Right lobe of liver (tissue), 6 donors: ENCODE results near the gene SAP30BP. TPM values are rescaled to one million over a fixed set of nuclear protein-coding genes. Genes with fewer than 3 reads are reported as not detected.

ENCODE experiments used
- ATAC-seq, 4 donors: fragments of 200-7000 bp; cut with Tn5 transposase; one replicate each; pipeline ENCODE4 v1.9.1; 2020; ENCODE audit warnings: mild to moderate bottlenecking in 4 of 4, moderate library complexity in 4 of 4
- DNase-seq, 3 donors: peaks; one replicate each; pipeline ENCODE4 v3.0.0-alpha.2; 2020
- H3K27ac ChIP-seq, 3 donors: fragments of 200-600 bp; one replicate each; pipeline ENCODE4 v1.8.0; 2022
- H3K27me3 ChIP-seq, 2 donors: fragments of 200-600 bp; one replicate each; pipeline ENCODE4 v1.8.0; 2022
- H3K36me3 ChIP-seq, 4 donors: fragments of 200-600 bp; sonication (generic) in 1 of 4; one replicate each; pipeline versions ENCODE4 v1.5.1 to v1.8.0; 2017 to 2022; ENCODE audit warnings: control low read depth in 1 of 4
- H3K4me1 ChIP-seq, 4 donors: fragments of 200-600 bp; sonication (generic) in 1 of 4; one replicate each; pipeline versions ENCODE4 v1.5.1 to v1.8.0; 2017 to 2022; ENCODE audit warnings: control low read depth in 1 of 4
- H3K4me3 ChIP-seq, 3 donors: fragments of 200-600 bp; one replicate each; pipeline ENCODE4 v1.8.0; 2022
- H3K9me3 ChIP-seq, 4 donors: fragments of 200-600 bp; sonication (generic) in 1 of 4; one replicate each; pipeline versions ENCODE4 v1.5.1 to v1.8.0; 2017 to 2022; ENCODE audit warnings: control low read depth in 1 of 4
- POLR2A ChIP-seq: fragments of 450-650 bp; IDR thresholded peaks from one replicate; pipeline ENCODE4 v1.6.1; 2017; ENCODE audit warnings: antibody characterized with exemption, mild to moderate bottlenecking
- whole genome bisulfite sequencing: methylation state at CpG from one replicate; pipeline ENCODE4 v1.1.6; 2018; ENCODE audit warnings: low coverage, low lambda C conversion rate; ENCODE audit not compliant: insufficient coverage; ENCODE audit errors: missing lambda C conversion rate; 5-methylcytosine and 5-hydroxymethylcytosine counted together
- intact Hi-C, 2 donors: fragments of 100-400 bp; cut with DNase I; formaldehyde crosslinking; loops; one replicate each; pipeline versions ENCODE4 v1.11.2 to v1.14.1; 2022
- total RNA-seq, 6 experiments: library from RNA; depleted of rRNA in 2 of 6; stranded (reverse); fragments of >200 nt in 2 of 6; fragmentation: NEBNext Ultra II Directional in 3 of 6; extraction: Animal tissue kit (Norgen Biotek cat#: 25700) in 3 of 6; gene quantifications; one replicate each; pipeline versions ENCODE4 v1.1.0 to v1.2.4, GENCODE V29; 2016 to 2023
- TF ChIP-seq, protein P1 (sequence below), 4 donors: fragments of 200-600 bp in 3 of 4; fragments of 450-650 bp in 1 of 4; IDR thresholded peaks; one replicate each; pipeline versions ENCODE4 v1.5.1 to v1.8.0; 2016 to 2022; ENCODE audit warnings: antibody characterized with exemption in 4 of 4, mild to moderate bottlenecking in 2 of 4
- donor health status: DM: no; HTN: yes; CAD: no.
- donor health status: DM: no; HTN: no; CAD: no.
- donor health status: DM: no; HTN: no; CAD: no.
- donor health status: DM: no; HTN: yes; CAD: no.
- donor health status: DM: no; HTN: yes; CAD: no.

The SAP30BP gene
- total RNA-seq, 6 experiments from 2014 or later = 24.0 to 36.0 (median 27.0) TPM

DNA sequence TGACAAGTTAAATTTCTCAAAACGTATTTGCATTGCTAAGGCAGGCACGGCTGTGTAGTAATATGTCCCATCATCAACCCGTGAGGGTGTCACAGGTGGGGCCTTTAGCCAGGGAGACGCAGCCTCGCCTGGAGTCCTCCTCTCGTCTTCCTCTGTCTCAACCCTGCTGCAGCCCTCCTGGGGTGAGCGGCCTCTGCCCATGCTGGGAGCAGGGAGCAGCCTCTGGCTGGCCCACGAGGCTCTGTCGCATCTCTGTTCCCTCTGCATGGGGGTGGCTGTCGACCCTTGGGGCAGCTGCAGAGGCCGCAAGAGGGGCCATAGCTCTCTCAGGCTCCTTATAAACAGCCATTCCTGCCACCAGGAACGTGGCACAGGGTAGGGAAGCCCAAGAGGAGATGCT is 34.7 kb upstream of the SAP30BP start:
- no peak for ATAC-seq
- Histone ChIP-seq H3K27ac (no peak overlapping the region), H3K36me3 (no peaks in the 10 kb centered on the region), H3K27me3 (no peaks in the 10 kb centered on the region), H3K4me3 (no peak overlapping the region), H3K4me1 (peaks cover 0 to 19% (median 7%) of the 10 kb centered on the region in 4 donors), H3K9me3 (no peaks in the 10 kb centered on the region)
- DNase-seq = peak in 2 of 3 donors; percentile 18 to 51
- TF ChIP-seq, protein P1, sequence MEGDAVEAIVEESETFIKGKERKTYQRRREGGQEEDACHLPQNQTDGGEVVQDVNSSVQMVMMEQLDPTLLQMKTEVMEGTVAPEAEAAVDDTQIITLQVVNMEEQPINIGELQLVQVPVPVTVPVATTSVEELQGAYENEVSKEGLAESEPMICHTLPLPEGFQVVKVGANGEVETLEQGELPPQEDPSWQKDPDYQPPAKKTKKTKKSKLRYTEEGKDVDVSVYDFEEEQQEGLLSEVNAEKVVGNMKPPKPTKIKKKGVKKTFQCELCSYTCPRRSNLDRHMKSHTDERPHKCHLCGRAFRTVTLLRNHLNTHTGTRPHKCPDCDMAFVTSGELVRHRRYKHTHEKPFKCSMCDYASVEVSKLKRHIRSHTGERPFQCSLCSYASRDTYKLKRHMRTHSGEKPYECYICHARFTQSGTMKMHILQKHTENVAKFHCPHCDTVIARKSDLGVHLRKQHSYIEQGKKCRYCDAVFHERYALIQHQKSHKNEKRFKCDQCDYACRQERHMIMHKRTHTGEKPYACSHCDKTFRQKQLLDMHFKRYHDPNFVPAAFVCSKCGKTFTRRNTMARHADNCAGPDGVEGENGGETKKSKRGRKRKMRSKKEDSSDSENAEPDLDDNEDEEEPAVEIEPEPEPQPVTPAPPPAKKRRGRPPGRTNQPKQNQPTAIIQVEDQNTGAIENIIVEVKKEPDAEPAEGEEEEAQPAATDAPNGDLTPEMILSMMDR (IDR thresholded peaks at IDR 0.05) = no peak
- TF ChIP-seq POLR2A = no peak
- intact Hi-C loops = no loop called here
- 72% methylated on average over 3 of the region's 12 CpGs for WGBS

DNA sequence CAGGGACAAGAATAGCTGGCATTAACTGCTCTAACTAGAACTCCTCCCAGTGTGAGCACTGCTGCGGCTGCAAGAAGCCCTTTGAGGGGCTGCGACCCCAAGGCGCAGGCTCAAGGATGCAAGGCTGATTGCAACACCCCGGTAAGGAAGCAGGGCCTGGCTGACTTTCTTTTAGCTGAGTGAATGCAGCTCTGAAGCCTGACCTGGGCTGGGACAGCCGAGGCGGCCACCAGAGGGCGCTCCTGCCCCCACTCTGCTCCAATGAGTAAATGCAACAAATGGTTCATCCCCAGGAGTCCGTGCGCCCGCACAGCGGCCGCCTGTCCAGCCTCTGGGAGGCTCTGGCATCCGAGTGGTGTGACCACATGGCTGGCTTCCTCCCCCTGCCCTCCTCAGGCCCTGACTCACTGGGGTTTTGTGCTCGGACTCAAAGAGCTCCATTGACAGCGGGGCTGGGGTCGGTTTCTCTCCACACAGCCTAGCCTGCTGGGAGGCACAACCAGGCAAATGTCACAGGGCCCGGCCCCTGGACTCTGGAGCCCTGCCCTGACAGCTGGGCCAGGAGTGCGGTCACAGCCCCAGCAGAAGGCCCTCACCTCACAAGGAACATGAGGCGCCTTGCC is 34.2 kb upstream of the SAP30BP start, which contains the start of gene SMIM5:
Gene SMIM5, plus strand, starts transcription at position 572 of the 623 bp plus-strand sequence. CDS start 6,768 bp downstream, outside the sequence.
- H3K36me3 ChIP-seq = no peaks in the 10 kb centered on the region
- WGBS = 0% methylated on average over 2 of the region's 19 CpGs

DNA sequence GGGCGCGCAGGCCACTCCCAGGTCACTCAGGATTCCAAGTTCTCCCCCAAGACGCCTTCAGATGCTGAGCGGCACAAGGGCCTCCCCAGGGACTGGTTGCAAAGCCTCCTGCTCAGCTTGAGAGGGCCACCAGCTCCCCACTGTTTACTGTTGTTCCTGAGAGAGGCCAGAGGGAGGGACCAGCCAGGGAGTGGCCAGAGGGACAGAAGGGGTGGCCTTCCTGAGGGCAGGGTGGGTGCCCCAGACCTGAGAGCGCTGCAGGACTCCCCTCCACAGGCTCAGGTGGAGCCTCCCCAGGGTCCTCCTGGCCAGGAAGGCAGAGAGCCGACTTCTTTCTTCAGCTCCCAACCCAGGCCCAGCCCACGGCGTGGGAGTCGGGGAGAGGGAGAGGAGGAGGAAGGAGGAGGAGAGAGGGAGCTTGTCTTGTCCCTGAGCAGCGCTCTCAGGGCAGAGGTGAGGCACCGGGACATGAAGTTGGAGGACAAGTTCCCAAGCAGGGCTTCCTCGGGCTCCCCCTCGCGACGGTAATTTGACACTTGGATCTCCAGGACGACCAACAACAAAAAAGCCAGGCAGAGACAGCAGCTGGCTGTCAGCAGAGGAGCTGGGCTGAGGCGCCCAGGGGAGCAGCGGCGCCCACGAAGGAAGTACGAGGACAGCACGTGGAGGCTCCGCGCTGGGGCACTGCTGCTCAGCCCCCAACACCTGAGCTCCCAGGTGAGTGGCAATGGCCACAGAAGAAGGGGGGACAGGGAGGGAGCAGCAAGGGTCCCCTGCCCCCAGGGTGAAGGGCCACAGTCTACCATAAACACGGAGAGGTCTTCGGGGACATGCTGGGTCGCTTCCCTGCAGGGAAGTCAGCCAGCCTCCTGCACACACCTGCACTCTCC is 33.4 kb upstream of the SAP30BP start:
- DNase-seq (peak; percentile 85 to 86 (median 86)), ATAC-seq (peak; percentile 72 to 82 (median 78))
- TF ChIP-seq, protein P1 (IDR thresholded peaks at IDR 0.05) = peak; percentile 30 to 72 (median 68)
- no peak for TF ChIP-seq POLR2A
- Histone ChIP-seq H3K9me3 (no peaks in the 10 kb centered on the region), H3K4me1 (peaks cover 0 to 19% (median 7%) of the 10 kb centered on the region in 4 donors), H3K27ac (peak overlapping the region in 1 of 3 donors; percentile 43), H3K27me3 (no peaks in the 10 kb centered on the region), H3K4me3 (no peak overlapping the region), H3K36me3 (no peaks in the 10 kb centered on the region)
- intact Hi-C loops = no loop called here
- WGBS = 9% methylated on average over 13 of the region's 27 CpGs

More for the DNA sequence above, 34.2 kb upstream of the SAP30BP start, which contains the start of gene SMIM5:
- no peaks in the 10 kb centered on the region for H3K27me3 ChIP-seq
- ATAC-seq (peak; percentile 75 to 84 (median 80)), DNase-seq (peak; percentile 83 to 85 (median 84))
- intact Hi-C loops = no loop called here
- TF ChIP-seq, protein P1 (IDR thresholded peaks at IDR 0.05) = peak; percentile 83 to 98 (median 98)
- no peak for TF ChIP-seq POLR2A
- no peak within 1 kb of the TSS for H3K4me3 ChIP-seq
- peaks cover 0 to 19% (median 7%) of the 10 kb centered on the region in 4 donors for H3K4me1 ChIP-seq
- no peaks in the 10 kb centered on the region for H3K9me3 ChIP-seq
- peak within 1 kb of the TSS in 1 of 3 donors; percentile 43 for H3K27ac ChIP-seq

DNA sequence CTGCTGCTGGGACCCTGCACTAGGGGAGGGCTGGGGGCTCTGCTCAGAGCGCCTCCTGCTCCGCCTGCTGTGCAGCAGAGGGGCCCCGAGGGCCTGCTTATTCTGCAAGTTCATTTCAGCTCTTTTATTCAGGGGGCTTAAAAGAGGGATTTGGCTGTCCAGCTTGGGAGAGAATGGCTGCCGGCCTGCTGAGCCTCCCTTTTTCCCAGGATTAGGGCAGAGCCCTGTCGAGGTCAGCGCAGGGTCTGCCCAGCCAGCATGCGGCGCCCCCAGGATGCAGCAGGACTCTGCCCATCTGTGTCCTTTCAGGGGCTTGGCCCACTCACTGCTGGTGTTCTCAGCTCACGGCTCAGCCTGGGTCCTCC is 32.8 kb upstream of the SAP30BP start:
- Histone ChIP-seq H3K27me3 (no peaks in the 10 kb centered on the region), H3K4me1 (peaks cover 0 to 19% (median 7%) of the 10 kb centered on the region in 4 donors), H3K9me3 (no peaks in the 10 kb centered on the region), H3K27ac (peak overlapping the region in 1 of 3 donors; percentile 18), H3K36me3 (no peaks in the 10 kb centered on the region), H3K4me3 (no peak overlapping the region)
- DNase-seq (no peak), ATAC-seq (no peak)
- TF ChIP-seq, protein P1 (IDR thresholded peaks at IDR 0.05) = no peak
- TF ChIP-seq POLR2A = no peak
- intact Hi-C loops = no loop called here
- WGBS = no CpG with 5 or more reads among the region's 9 CpGs
